Vagina (tissue), 2 donors: ENCODE measurements around the gene CCDC13.

Experiments used
- CTCF ChIP-seq, 3 experiments: fragments of 450-650 bp in 2 of 3; fragments of 200-600 bp in 1 of 3; sonication (generic) in 1 of 3; IDR thresholded peaks; one replicate each; pipeline ENCODE4 v1.5.1; 2017 to 2019; ENCODE audit warnings: antibody characterized with exemption in 3 of 3, mild to moderate bottlenecking in 2 of 3, moderate library complexity in 2 of 3
- POLR2AphosphoS5 ChIP-seq, 2 donors: sonication (generic); formaldehyde crosslinking; IDR thresholded peaks; one replicate each; pipeline ENCODE4 v1.9.0; 2017; ENCODE audit warnings: antibody characterized with exemption in 2 of 2, mild to moderate bottlenecking in 2 of 2, low read depth in 1 of 2; ENCODE audit not compliant: insufficient read depth in 1 of 2

GRCh38 chr3:42743204-42743995 is 29.7 kb downstream of the CCDC13 start:
- TF ChIP-seq CTCF (IDR thresholded peaks at IDR 0.05): no peak
- no peak for TF ChIP-seq POLR2AphosphoS5 (IDR thresholded peaks at IDR 0.05; ENCODE audit: insufficient read depth in 1 of 2, low read depth in 1 of 2)
